MM.1S (cell line): ENCODE data around the gene PHF23.

Experiments
- CTCF ChIP-seq: fragments of 300-600 bp; sonication (generic); IDR thresholded peaks from 2 replicates; pipeline ENCODE4 v1.5.1; 2016; ENCODE audit warnings: antibody characterized with exemption, low read length, mixed read lengths
- EZH2 ChIP-seq: fragments of 300-600 bp; sonication (generic); optimal IDR thresholded peaks from 2 replicates; pipeline ENCODE3; 2017; ENCODE audit warnings: low read depth, mild to moderate bottlenecking, antibody characterized with exemption, low read length, mixed read lengths

DNA sequence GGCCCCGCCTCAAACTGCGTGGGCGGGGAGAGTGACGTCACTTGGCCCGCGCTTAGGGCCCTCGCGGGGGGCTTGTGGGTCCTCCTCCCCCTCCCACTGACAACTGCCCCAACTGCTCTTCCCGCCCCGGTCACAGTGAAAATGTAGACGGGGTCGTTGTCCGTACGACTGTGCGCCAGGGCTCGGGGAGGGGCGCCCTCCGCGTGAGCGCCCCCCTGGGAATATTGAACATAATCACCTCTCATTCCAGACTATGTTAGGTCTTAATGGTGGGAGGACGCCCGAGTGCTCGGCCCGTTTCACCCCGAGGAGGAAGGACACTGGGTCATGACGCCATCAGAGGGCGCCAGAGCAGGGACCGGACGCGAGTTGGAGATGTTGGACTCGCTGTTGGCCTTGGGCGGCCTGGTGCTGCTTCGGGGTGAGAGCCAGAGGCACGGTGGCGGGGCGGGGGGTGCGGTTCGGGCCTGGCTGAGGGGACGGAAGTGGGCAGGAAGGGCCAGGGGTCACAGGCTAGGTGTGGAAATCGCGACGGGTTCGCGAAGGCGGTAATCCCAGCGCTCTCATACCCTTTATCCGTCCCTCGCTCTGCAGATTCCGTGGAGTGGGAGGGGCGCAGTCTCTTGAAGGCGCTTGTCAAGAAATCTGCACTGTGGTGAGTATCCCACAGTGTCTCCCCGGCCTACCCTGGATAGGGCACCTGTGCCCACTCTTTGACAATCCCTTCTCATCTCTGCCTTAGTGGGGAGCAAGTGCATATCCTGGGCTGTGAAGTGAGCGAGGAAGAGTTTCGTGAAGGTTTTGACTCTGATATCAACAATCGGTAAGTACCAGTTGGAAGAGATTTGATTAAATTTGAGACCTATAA lies 13.2 kb upstream of the PHF23 start, which contains the start of gene ELP5:
- TF ChIP-seq CTCF = peak; percentile 48
- no peak for TF ChIP-seq EZH2
